H1 (cell line): ENCODE measurements around the gene NPPA. TPM values are rescaled to one million over a fixed set of nuclear protein-coding genes. Genes with fewer than 3 reads are reported as not detected.

Experiments
- CTCF ChIA-PET: fragments of 300-600 bp; sonication (Branson Sonifier 250); formaldehyde crosslinking; loops from one replicate; lab custom pipeline; 2021; ENCODE audit not compliant: partially characterized antibody; lab: Charles Lee
- POLR2A ChIA-PET: fragments of 300-600 bp; sonication (Branson Sonifier 250); formaldehyde crosslinking; loops from one replicate; lab custom pipeline; 2021; ENCODE audit warnings: inconsistent platforms; ENCODE audit not compliant: partially characterized antibody; lab: Charles Lee
- DNase-seq, 2 experiments: peaks; one replicate each; pipeline versions ENCODE4 v3.0.0 to v3.0.0-alpha.2; 2010 to 2022; ENCODE audit warnings: low spot score in 2 of 2, low read depth in 1 of 2, mixed read lengths in 1 of 2
- FAIRE-seq: peaks from 2 replicates; lab custom pipeline; 2011; peaks lifted over from hg19 to GRCh38; lab: Jason Lieb, UNC
- H2AFZ ChIP-seq: 2 replicates; pipeline ENCODE4 v1.8.1; 2012; ENCODE audit warnings: low read length, inconsistent platforms
- H2AK5ac ChIP-seq: 2 replicates; pipeline ENCODE4 v1.6.1; 2013; ENCODE audit warnings: low read depth, low read length
- H2BK120ac ChIP-seq: replicated peaks from 2 replicates; pipeline ENCODE3; 2013; ENCODE audit warnings: low read depth, low read length, inconsistent platforms
- H2BK12ac ChIP-seq: 2 replicates; pipeline ENCODE4 v1.6.1; 2013; ENCODE audit warnings: low read depth, low read length
- H2BK15ac ChIP-seq: 2 replicates; pipeline ENCODE4 v1.6.1; 2013; ENCODE audit warnings: low read length
- H2BK20ac ChIP-seq: 2 replicates; pipeline ENCODE4 v1.6.1; 2013; ENCODE audit warnings: low read length
- H2BK5ac ChIP-seq: 2 replicates; pipeline ENCODE4 v1.6.1; 2013; ENCODE audit warnings: low read depth, low read length
- H3K14ac ChIP-seq: 2 replicates; pipeline ENCODE4 v1.6.1; 2013; ENCODE audit warnings: inconsistent platforms; ENCODE audit not compliant: insufficient read length
- H3K18ac ChIP-seq: 2 replicates; pipeline ENCODE4 v1.6.1; 2013; ENCODE audit warnings: low read length; ENCODE audit errors: extremely low read depth
- H3K23ac ChIP-seq: 2 replicates; pipeline ENCODE4 v1.6.1; 2013; ENCODE audit warnings: inconsistent platforms; ENCODE audit not compliant: insufficient read length
- H3K23me2 ChIP-seq: 2 replicates; pipeline ENCODE4 v1.6.1; 2013; ENCODE audit warnings: low read depth, low read length
- H3K27ac ChIP-seq: 2 replicates; pipeline ENCODE4 v1.6.1; 2011; ENCODE audit warnings: low read depth, low read length, inconsistent platforms
- H3K27me3 ChIP-seq, 4 experiments: replicated peaks in 1 of 4; 1 replicate in 1 of 4; 2 replicates in 3 of 4; pipeline versions ENCODE4 v1.6.1 to v1.8.1; 2011 to 2013; ENCODE audit warnings: low read length in 3 of 4, mild to moderate bottlenecking in 3 of 4, inconsistent platforms in 2 of 4, mixed read lengths in 2 of 4, moderate library complexity in 1 of 4; ENCODE audit not compliant: control insufficient read depth in 3 of 4, insufficient read depth in 3 of 4; ENCODE audit errors: extremely low read depth in 1 of 4
- H3K36me3 ChIP-seq, 4 experiments: 2 replicates each; pipeline versions ENCODE4 v1.6.1 to v1.8.1; 2011 to 2013; ENCODE audit warnings: mild to moderate bottlenecking in 4 of 4, low read length in 3 of 4, moderate library complexity in 2 of 4, control low read depth in 1 of 4, inconsistent platforms in 1 of 4; ENCODE audit not compliant: insufficient read depth in 4 of 4, control insufficient read depth in 2 of 4
- H3K4ac ChIP-seq: replicated peaks from 2 replicates; pipeline ENCODE3; 2013; ENCODE audit warnings: low read length, low read depth, mixed read lengths, inconsistent platforms; ENCODE audit not compliant: insufficient read length
- H3K4me1 ChIP-seq, 4 experiments: replicated peaks in 1 of 4; 1 replicate in 1 of 4; 2 replicates in 3 of 4; pipeline versions ENCODE4 v1.6.1 to v1.8.1; 2011 to 2013; ENCODE audit warnings: low read length in 3 of 4, inconsistent platforms in 2 of 4, mixed read lengths in 1 of 4; ENCODE audit not compliant: insufficient read depth in 4 of 4, control insufficient read depth in 3 of 4
- H3K4me2 ChIP-seq, 2 experiments: 2 replicates each; pipeline versions ENCODE4 v1.6.1 to v1.8.1; 2011 to 2013; ENCODE audit warnings: low read depth in 2 of 2, low read length in 2 of 2, control low read depth in 1 of 2, inconsistent platforms in 1 of 2, mild to moderate bottlenecking in 1 of 2; ENCODE audit not compliant: insufficient read depth in 1 of 2
- H3K4me3 ChIP-seq, 4 experiments: fragments of 200-600, 300-600 bp in 1 of 4; sonication (generic), shearing (Covaris generic), sonication (Bioruptor Twin) in 1 of 4; 2 replicates each; pipeline versions ENCODE4 v1.5.1 to v1.8.1; 2011 to 2016; ENCODE audit warnings: low read length in 4 of 4, low read depth in 3 of 4, control low read depth in 2 of 4, inconsistent platforms in 2 of 4, mild to moderate bottlenecking in 2 of 4, mixed read lengths in 1 of 4, moderate library complexity in 1 of 4; ENCODE audit not compliant: insufficient read depth in 2 of 4; ENCODE audit errors: extremely low read depth in 1 of 4
- H3K56ac ChIP-seq: replicated peaks from 2 replicates; pipeline ENCODE3; 2013; ENCODE audit warnings: low read depth, mild to moderate bottlenecking, mixed read lengths, low read length, inconsistent platforms; ENCODE audit not compliant: insufficient read length
- H3K79me1 ChIP-seq: 2 replicates; pipeline ENCODE4 v1.6.1; 2013; ENCODE audit warnings: low read depth, low read length, control low read depth
- H3K79me2 ChIP-seq, 2 experiments: 2 replicates each; pipeline versions ENCODE4 v1.6.1 to v1.8.1; 2012 to 2013; ENCODE audit warnings: low read length in 2 of 2, mild to moderate bottlenecking in 2 of 2, inconsistent platforms in 1 of 2; ENCODE audit not compliant: insufficient read depth in 2 of 2, control insufficient read depth in 1 of 2
- H3K9ac ChIP-seq, 4 experiments: replicated peaks in 1 of 4; 1 replicate in 1 of 4; 2 replicates in 3 of 4; pipeline versions ENCODE4 v1.6.1 to v1.8.1; 2011 to 2013; ENCODE audit warnings: low read depth in 3 of 4, low read length in 3 of 4, control low read depth in 2 of 4, mild to moderate bottlenecking in 2 of 4, moderate library complexity in 2 of 4, inconsistent platforms in 1 of 4; ENCODE audit errors: extremely low read depth in 1 of 4
- H3K9me3 ChIP-seq, 2 experiments: 2 replicates each; pipeline versions ENCODE4 v1.6.1 to v1.8.1; 2012 to 2013; ENCODE audit warnings: mild to moderate bottlenecking in 2 of 2, moderate library complexity in 2 of 2, control low read depth in 1 of 2, inconsistent platforms in 1 of 2, low read depth in 1 of 2, low read length in 1 of 2, mixed read lengths in 1 of 2; ENCODE audit not compliant: insufficient read depth in 2 of 2
- H4K20me1 ChIP-seq, 2 experiments: replicated peaks in 1 of 2; 2 replicates each; pipeline versions ENCODE3 to v1.8.1; 2011 to 2013; ENCODE audit warnings: inconsistent platforms in 2 of 2, low read length in 2 of 2, mild to moderate bottlenecking in 1 of 2; ENCODE audit not compliant: insufficient read depth in 2 of 2, control insufficient read depth in 1 of 2
- H4K5ac ChIP-seq: 2 replicates; pipeline ENCODE4 v1.6.1; 2013; ENCODE audit warnings: low read length, low read depth, mixed read lengths, inconsistent platforms; ENCODE audit not compliant: insufficient read length
- H4K8ac ChIP-seq: 2 replicates; pipeline ENCODE4 v1.8.0; 2013; ENCODE audit warnings: mild to moderate bottlenecking, moderate library complexity, low read length, inconsistent platforms; ENCODE audit not compliant: insufficient read depth; ENCODE audit errors: extremely low read depth
- H4K91ac ChIP-seq: replicated peaks from 2 replicates; pipeline ENCODE3; 2013; ENCODE audit warnings: low read length, mixed read lengths, inconsistent platforms; ENCODE audit not compliant: insufficient read length
- ATF3 ChIP-seq: IDR thresholded peaks from 2 replicates; pipeline ENCODE4 v1.6.1; 2011; ENCODE audit warnings: low read depth, mild to moderate bottlenecking, low read length; ENCODE audit not compliant: insufficient read depth
- BRCA1 ChIP-seq: IDR thresholded peaks from 2 replicates; pipeline ENCODE4 v1.6.1; 2012; ENCODE audit warnings: low read depth, low read length, improper control_type of control experiment
- CBX5 ChIP-seq: fragments of 300-800, 300-1000 bp; sonication (generic); IDR thresholded peaks from 2 replicates; pipeline ENCODE4 v1.7.1; 2016; ENCODE audit warnings: antibody characterized with exemption, low read length, low read depth
- CREB1 ChIP-seq: IDR thresholded peaks from 2 replicates; pipeline ENCODE4 v1.6.1; 2012; ENCODE audit warnings: inconsistent platforms
- EZH2 ChIP-seq: fragments of 200-600 bp; sonication (generic); IDR thresholded peaks from 2 replicates; pipeline ENCODE4 v1.7.1; 2012; ENCODE audit warnings: low read depth, mild to moderate bottlenecking, moderate library complexity, low read length, inconsistent platforms; ENCODE audit not compliant: severe bottlenecking
- FOSL1 ChIP-seq: IDR thresholded peaks from 2 replicates; pipeline ENCODE4 v1.6.1; 2011; ENCODE audit warnings: mild to moderate bottlenecking, low read depth, low read length, moderate library complexity; ENCODE audit not compliant: insufficient read depth
- KDM1A ChIP-seq: fragments of 200-600, 300-600 bp; sonication (generic); IDR thresholded peaks from 2 replicates; pipeline ENCODE4 v1.7.1; 2016; ENCODE audit warnings: mild to moderate bottlenecking, low read length, borderline replicate concordance
- MAFK ChIP-seq: IDR thresholded peaks from 2 replicates; pipeline ENCODE4 v1.6.1; 2012; ENCODE audit warnings: low read depth, mild to moderate bottlenecking, improper control_type of control experiment, low read length
- NRF1 ChIP-seq: IDR thresholded peaks from 2 replicates; pipeline ENCODE4 v1.6.1; 2011; ENCODE audit warnings: mild to moderate bottlenecking, low read depth, low read length, improper control_type of control experiment
- SP4 ChIP-seq: IDR thresholded peaks from 2 replicates; pipeline ENCODE4 v1.6.1; 2012; ENCODE audit warnings: low read length, inconsistent platforms
- SRF ChIP-seq: IDR thresholded peaks from 2 replicates; pipeline ENCODE4 v1.6.1; 2011; ENCODE audit warnings: mild to moderate bottlenecking, low read depth, low read length, moderate library complexity
- TCF12 ChIP-seq: IDR thresholded peaks from 2 replicates; pipeline ENCODE4 v1.6.1; 2011; ENCODE audit warnings: low read depth, mild to moderate bottlenecking, low read length
- WGBS, 2 experiments: shearing (Covaris generic) in 1 of 2; methylation state at CpG; one replicate each; pipeline versions ENCODE4 v1.1.6 to v1.1.7; 2013 to 2015; ENCODE audit warnings: low lambda C conversion rate in 2 of 2, mixed read lengths in 2 of 2, inconsistent platforms in 1 of 2, low coverage in 1 of 2, missing lambda C conversion rate in 1 of 2; ENCODE audit not compliant: insufficient replicate concordance in 2 of 2, insufficient coverage in 1 of 2, insufficient read length in 1 of 2; ENCODE audit errors: extremely low coverage in 1 of 2, missing lambda C conversion rate in 1 of 2; 5-methylcytosine and 5-hydroxymethylcytosine counted together
- polyA plus RNA-seq, 7 experiments: library from polyadenylated mRNA; depleted of rRNA in 3 of 7; stranded (reverse) in 5 of 7; unstranded in 2 of 7; fragments of >200 nt in 5 of 7; fragments of 200-250 nt in 2 of 7; gene quantifications; 1 replicate in 5 of 7; 2 replicates in 1 of 7; 4 replicates in 1 of 7; pipeline versions ENCODE4 v1.2.1 to v1.2.3, GENCODE V29; 2011 to 2013; ENCODE audit warnings: missing spikeins in 2 of 7, mixed read lengths in 2 of 7
- total RNA-seq: library from RNA; stranded (reverse); fragmentation: NEBNext Ultra II Directional; extraction: Animal tissue kit (Norgen Biotek cat#: 25700); gene quantifications from 2 replicates; pipeline ENCODE4 v1.2.1, GENCODE V29; 2021
- TF ChIP-seq, protein P1 (sequence below): IDR thresholded peaks from 2 replicates; pipeline ENCODE4 v1.6.1; 2012; ENCODE audit warnings: low read length, inconsistent platforms

The NPPA gene
- total and polyA plus RNA-seq, 2 of the 8 experiments (the other 6 are each of a cell fraction or from before 2014, with no cell fraction given), result not detected

GRCh38 chr1:11825131-11825530, 22.5 kb downstream of the NPPA start:
- Histone ChIP-seq H3K9ac (no peak overlapping the region), H4K20me1 (peaks cover 0 to 2% of the 10 kb centered on the region in 2 experiments), H2AFZ (no peak overlapping the region), H3K79me1 (no peaks in the 10 kb centered on the region; the same call in 1 of the 2 replicates), H2BK20ac (no peak overlapping the region), H3K27ac (no peak overlapping the region), H4K8ac (no peak overlapping the region), H4K5ac (no peak overlapping the region), H3K56ac (no peak overlapping the region), H3K27me3 (no peaks in the 10 kb centered on the region), H3K23ac (no peak overlapping the region), H3K9me3 (no peaks in the 10 kb centered on the region), H4K91ac (no peak overlapping the region), H3K23me2 (no peaks in the 10 kb centered on the region), H3K36me3 (peaks cover 31 to 57% (median 50%) of the 10 kb centered on the region in 4 experiments), H3K4me2 (no peak overlapping the region), H3K79me2 (no peaks in the 10 kb centered on the region), H3K4ac (no peak overlapping the region), H3K18ac (no peak overlapping the region), H2BK15ac (no peak overlapping the region), H2BK12ac (no peak overlapping the region), H2BK120ac (no peak overlapping the region), H3K4me3 (no peak overlapping the region), H3K14ac (no peak overlapping the region), H3K4me1 (no peaks in the 10 kb centered on the region), H2BK5ac (no peak overlapping the region), H2AK5ac (no peak overlapping the region)
- CTCF ChIA-PET, result interaction anchor here (0.6 to 1.3 kb wide), 2 partner anchors 11 to 64 kb away, joined by 3 to 9 read pairs; no protein-coding TSS in a partner anchor
- 98% methylated on average over 7 of the region's 7 CpGs; no CpG with 5 or more reads in 1 of the 2 experiments for WGBS, 2 experiments
- FAIRE-seq, result no peak
- DNase-seq, result no peak
- POLR2A ChIA-PET, result interaction anchor here (1.0 to 1.4 kb wide), 6 partner anchors 9 to 155 kb away, joined by 3 to 5 read pairs (median 4); partner anchors contain the start of genes CLCN6, MFN2 and MTHFR
- TF ChIP-seq SP4 (no peak), FOSL1 (no peak), EZH2 (no peak), TCF12 (no peak), NRF1 (no peak), CREB1 (no peak), KDM1A (no peak), ATF3 (no peak), BRCA1 (no peak), SRF (no peak), CBX5 (no peak), MAFK (no peak)
- TF ChIP-seq, protein P1, sequence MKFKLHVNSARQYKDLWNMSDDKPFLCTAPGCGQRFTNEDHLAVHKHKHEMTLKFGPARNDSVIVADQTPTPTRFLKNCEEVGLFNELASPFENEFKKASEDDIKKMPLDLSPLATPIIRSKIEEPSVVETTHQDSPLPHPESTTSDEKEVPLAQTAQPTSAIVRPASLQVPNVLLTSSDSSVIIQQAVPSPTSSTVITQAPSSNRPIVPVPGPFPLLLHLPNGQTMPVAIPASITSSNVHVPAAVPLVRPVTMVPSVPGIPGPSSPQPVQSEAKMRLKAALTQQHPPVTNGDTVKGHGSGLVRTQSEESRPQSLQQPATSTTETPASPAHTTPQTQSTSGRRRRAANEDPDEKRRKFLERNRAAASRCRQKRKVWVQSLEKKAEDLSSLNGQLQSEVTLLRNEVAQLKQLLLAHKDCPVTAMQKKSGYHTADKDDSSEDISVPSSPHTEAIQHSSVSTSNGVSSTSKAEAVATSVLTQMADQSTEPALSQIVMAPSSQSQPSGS, result no peak
